Measurements from ENCODE around the gene GPR32.

DNA sequence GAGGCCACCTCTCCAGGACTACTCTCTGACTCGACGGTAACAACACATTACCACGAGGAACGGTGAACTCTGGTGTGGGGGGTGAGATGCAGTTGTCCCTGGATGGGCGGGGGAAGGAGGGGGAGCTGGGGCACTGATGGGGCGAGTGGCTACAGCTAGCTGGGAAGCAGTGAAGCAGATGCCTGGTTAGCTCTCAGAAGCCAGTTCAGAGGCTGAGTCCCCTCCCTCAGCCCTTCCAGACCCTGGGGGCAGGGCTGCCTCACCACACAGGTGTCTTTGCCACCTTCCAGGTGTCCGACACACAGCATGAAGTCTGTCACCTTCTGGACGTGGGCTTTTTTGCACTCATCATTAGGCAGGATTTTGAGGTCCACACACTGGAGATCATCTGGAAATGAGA, 49.4 kb downstream of the GPR32 start:
- TF ChIP-seq, protein P1, sequence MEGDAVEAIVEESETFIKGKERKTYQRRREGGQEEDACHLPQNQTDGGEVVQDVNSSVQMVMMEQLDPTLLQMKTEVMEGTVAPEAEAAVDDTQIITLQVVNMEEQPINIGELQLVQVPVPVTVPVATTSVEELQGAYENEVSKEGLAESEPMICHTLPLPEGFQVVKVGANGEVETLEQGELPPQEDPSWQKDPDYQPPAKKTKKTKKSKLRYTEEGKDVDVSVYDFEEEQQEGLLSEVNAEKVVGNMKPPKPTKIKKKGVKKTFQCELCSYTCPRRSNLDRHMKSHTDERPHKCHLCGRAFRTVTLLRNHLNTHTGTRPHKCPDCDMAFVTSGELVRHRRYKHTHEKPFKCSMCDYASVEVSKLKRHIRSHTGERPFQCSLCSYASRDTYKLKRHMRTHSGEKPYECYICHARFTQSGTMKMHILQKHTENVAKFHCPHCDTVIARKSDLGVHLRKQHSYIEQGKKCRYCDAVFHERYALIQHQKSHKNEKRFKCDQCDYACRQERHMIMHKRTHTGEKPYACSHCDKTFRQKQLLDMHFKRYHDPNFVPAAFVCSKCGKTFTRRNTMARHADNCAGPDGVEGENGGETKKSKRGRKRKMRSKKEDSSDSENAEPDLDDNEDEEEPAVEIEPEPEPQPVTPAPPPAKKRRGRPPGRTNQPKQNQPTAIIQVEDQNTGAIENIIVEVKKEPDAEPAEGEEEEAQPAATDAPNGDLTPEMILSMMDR (IDR thresholded peaks at IDR 0.05): no peak
- no peak for TF ChIP-seq POLR2A (IDR thresholded peaks at IDR 0.05)

All from thyroid gland (tissue), 4 donors.